ENCODE measurements around the gene LRMDA. TPM values are rescaled to one million over a fixed set of nuclear protein-coding genes. Genes with fewer than 3 reads are reported as not detected.

The LRMDA gene
- polyA plus RNA-seq, 2 of the 4 experiments (the other 2 are of a cell fraction) = 4.6 to 5.2 TPM

GRCh38 chr10:76177936-76178335, 746.5 kb downstream of the LRMDA start:
- POLR2A ChIA-PET = no interaction called here
- WGBS (ENCODE audit: missing lambda C conversion rate) = 93% methylated on average over 2 of the region's 2 CpGs
- CTCF ChIA-PET = interaction anchor here (0.7 to 1.1 kb wide), 2 partner anchors 37 to 110 kb away, joined by 3 read pairs; no protein-coding TSS in a partner anchor
- no peak overlapping the region for H3K4me3 ChIP-seq
- ATAC-seq (no peak), DNase-seq (ENCODE audit: low read depth in 1 of 2, low spot score in 1 of 2) (no peak), FAIRE-seq (no peak)
- no peaks in the 10 kb centered on the region for H3K9me3 ChIP-seq
- H3K4me2 ChIP-seq = no peak overlapping the region
- H3K27ac ChIP-seq = no peak overlapping the region
- no peak for TF ChIP-seq RAD21 (conservative IDR thresholded peaks at IDR 0.05 in 1 of 2, IDR thresholded peaks at IDR 0.05 in 1 of 2)
- TF ChIP-seq KDM1A (IDR thresholded peaks at IDR 0.05; ENCODE audit: low read depth) = no peak
- no peak for TF ChIP-seq ZC3H11A (IDR thresholded peaks at IDR 0.05)
- no peak for TF ChIP-seq PHF8 (IDR thresholded peaks at IDR 0.05; ENCODE audit: borderline replicate concordance, low read depth)
- no peak for TF ChIP-seq E2F6 (IDR thresholded peaks at IDR 0.05; ENCODE audit: borderline replicate concordance, low read depth)
- TF ChIP-seq SREBF2 (IDR thresholded peaks at IDR 0.05) = no peak
- no peak for TF ChIP-seq RCOR1 (IDR thresholded peaks at IDR 0.05; ENCODE audit: low read depth, low read length)
- no peak for TF ChIP-seq BHLHE40 (IDR thresholded peaks at IDR 0.05; ENCODE audit: low read depth, low read length)
- TF ChIP-seq ZNF302 (CRISPR knock-in tag; IDR thresholded peaks at IDR 0.05) = no peak
- TF ChIP-seq KDM5A (IDR thresholded peaks at IDR 0.05) = no peak
- TF ChIP-seq EHF (CRISPR knock-in tag; IDR thresholded peaks at IDR 0.05) = no peak
- no peak for TF ChIP-seq FOSL2 (IDR thresholded peaks at IDR 0.05)
- no peak for TF ChIP-seq FOSL2 (CRISPR knock-in tag; IDR thresholded peaks at IDR 0.05)
- no peak for TF ChIP-seq HEYL (CRISPR knock-in tag; IDR thresholded peaks at IDR 0.05)
- no peak for TF ChIP-seq MAFK (IDR thresholded peaks at IDR 0.05; ENCODE audit: partially characterized antibody)
- no peak for TF ChIP-seq HOXB5 (CRISPR knock-in tag; IDR thresholded peaks at IDR 0.05)
- no peaks in the 10 kb centered on the region for H3K4me1 ChIP-seq

DNA sequence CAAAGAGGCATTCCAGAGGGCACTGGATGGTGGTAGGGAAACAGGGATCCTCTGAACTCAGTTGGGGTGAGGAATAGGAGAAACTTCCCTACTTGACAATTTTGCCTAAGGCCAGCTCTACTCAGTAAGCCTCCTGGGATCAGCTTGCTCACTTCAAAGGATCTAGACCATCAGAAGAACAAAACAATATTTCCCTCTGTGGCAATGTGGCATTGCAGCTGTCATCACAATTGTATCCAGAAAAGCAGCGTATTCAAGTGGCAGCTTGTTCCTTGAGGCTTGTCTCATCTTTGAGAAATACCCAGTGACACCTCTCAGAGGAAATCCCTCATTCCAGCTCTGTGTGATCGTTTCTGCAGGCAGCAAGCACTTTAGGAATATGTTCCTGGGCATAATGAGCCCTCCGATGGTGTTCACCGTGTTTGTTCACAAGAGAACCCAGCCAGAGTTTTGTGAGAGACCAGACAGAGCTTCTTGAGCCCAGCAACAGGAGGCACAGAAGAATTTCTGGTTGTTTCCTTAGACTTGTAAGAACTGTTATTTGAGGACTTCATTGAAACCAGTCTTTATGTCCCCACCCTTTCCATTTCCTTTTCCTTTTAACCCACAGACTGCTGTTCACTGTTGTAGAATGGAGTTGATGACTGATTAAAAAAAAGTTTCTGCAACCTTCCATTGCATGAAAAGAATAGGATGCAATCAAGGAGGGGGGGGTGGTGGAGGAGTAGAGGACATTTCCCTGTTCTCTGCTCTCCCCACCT, 747.3 kb downstream of the LRMDA start:
- FAIRE-seq (no peak), DNase-seq (ENCODE audit: low read depth in 1 of 2, low spot score in 1 of 2) (no peak), ATAC-seq (no peak)
- H3K9me3 ChIP-seq = no peaks in the 10 kb centered on the region
- H3K4me3 ChIP-seq = no peak overlapping the region
- H3K4me1 ChIP-seq = no peaks in the 10 kb centered on the region
- WGBS (ENCODE audit: missing lambda C conversion rate) = 42% methylated on average over 4 of the region's 4 CpGs
- H3K27ac ChIP-seq = no peak overlapping the region
- ChIA-PET CTCF (no interaction called here), POLR2A (no interaction called here)
- no peak overlapping the region for H3K4me2 ChIP-seq
- no peak for TF ChIP-seq CBX2 (IDR thresholded peaks at IDR 0.05; ENCODE audit: borderline replicate concordance, low read depth)
- TF ChIP-seq SREBF2 (IDR thresholded peaks at IDR 0.05) = no peak

GRCh38 chr10:76179806-76180205, 748.4 kb downstream of the LRMDA start:
- WGBS (ENCODE audit: missing lambda C conversion rate) = 37% methylated on average over 5 of the region's 5 CpGs
- CTCF ChIA-PET = no interaction called here

GRCh38 chr10:76184647-76185046, 753.2 kb downstream of the LRMDA start:
- POLR2A ChIA-PET = no interaction called here
- FAIRE-seq = no peak
- H3K4me3 ChIP-seq = no peak overlapping the region
- TF ChIP-seq, protein P1, sequence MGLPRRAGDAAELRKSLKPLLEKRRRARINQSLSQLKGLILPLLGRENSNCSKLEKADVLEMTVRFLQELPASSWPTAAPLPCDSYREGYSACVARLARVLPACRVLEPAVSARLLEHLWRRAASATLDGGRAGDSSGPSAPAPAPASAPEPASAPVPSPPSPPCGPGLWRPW (IDR thresholded peaks at IDR 0.05) = no peak
- TF ChIP-seq KDM5A (IDR thresholded peaks at IDR 0.05) = no peak
- no peak for TF ChIP-seq FOSL2 (IDR thresholded peaks at IDR 0.05)
- no peak for TF ChIP-seq FOSL2 (CRISPR knock-in tag; IDR thresholded peaks at IDR 0.05)
- no peak for TF ChIP-seq SREBF2 (IDR thresholded peaks at IDR 0.05)
- no peak for TF ChIP-seq MAZ (IDR thresholded peaks at IDR 0.05; ENCODE audit: borderline replicate concordance, low read depth, low read length)
- TF ChIP-seq HOXA7 (CRISPR knock-in tag; IDR thresholded peaks at IDR 0.05) = no peak
- TF ChIP-seq ESRRA (IDR thresholded peaks at IDR 0.05; ENCODE audit: borderline replicate concordance, low read length) = no peak
- TF ChIP-seq BHLHE40 (IDR thresholded peaks at IDR 0.05; ENCODE audit: low read depth, low read length) = no peak
- no peak for TF ChIP-seq KDM1A (IDR thresholded peaks at IDR 0.05; ENCODE audit: low read depth)
- no peak for TF ChIP-seq ZC3H11A (IDR thresholded peaks at IDR 0.05)
- TF ChIP-seq NPAS2 (CRISPR knock-in tag; IDR thresholded peaks at IDR 0.05; ENCODE audit: borderline replicate concordance) = no peak
- TF ChIP-seq MAX (IDR thresholded peaks at IDR 0.05) = no peak
- TF ChIP-seq CHD4 (IDR thresholded peaks at IDR 0.05; ENCODE audit: borderline replicate concordance) = no peak
- no peak for TF ChIP-seq EHF (CRISPR knock-in tag; IDR thresholded peaks at IDR 0.05)
- no peak for TF ChIP-seq HOXB13 (CRISPR knock-in tag; IDR thresholded peaks at IDR 0.05; ENCODE audit: low read depth)
- TF ChIP-seq ZFP36 (IDR thresholded peaks at IDR 0.05; ENCODE audit: borderline replicate concordance, partially characterized antibody) = no peak
- TF ChIP-seq HOXB5 (CRISPR knock-in tag; IDR thresholded peaks at IDR 0.05) = no peak
- TF ChIP-seq POLR2AphosphoS2 (conservative IDR thresholded peaks at IDR 0.05; ENCODE audit: low read length) = no peak

More at GRCh38 chr10:76179806-76180205, 748.4 kb downstream of the LRMDA start:
- no peak for ATAC-seq
- FAIRE-seq = no peak
- no peak for TF ChIP-seq NR3C1 (IDR thresholded peaks at IDR 0.05)
- TF ChIP-seq GATA3 (IDR thresholded peaks at IDR 0.05; ENCODE audit: borderline replicate concordance) = no peak
- TF ChIP-seq SREBF2 (IDR thresholded peaks at IDR 0.05) = no peak
- TF ChIP-seq POLR2AphosphoS2 (conservative IDR thresholded peaks at IDR 0.05; ENCODE audit: low read length) = no peak
- no peak for TF ChIP-seq BHLHE40 (IDR thresholded peaks at IDR 0.05; ENCODE audit: low read depth, low read length)
- TF ChIP-seq FOXS1 (CRISPR knock-in tag; IDR thresholded peaks at IDR 0.05) = no peak
- no peak for TF ChIP-seq JUN (IDR thresholded peaks at IDR 0.05)
- no peak for TF ChIP-seq CBX2 (IDR thresholded peaks at IDR 0.05; ENCODE audit: borderline replicate concordance, low read depth)
- TF ChIP-seq CHD4 (IDR thresholded peaks at IDR 0.05; ENCODE audit: borderline replicate concordance) = no peak
- no peak for TF ChIP-seq NFE2L2 (conservative IDR thresholded peaks at IDR 0.05; ENCODE audit: low read length)
- no peak for TF ChIP-seq PHF8 (IDR thresholded peaks at IDR 0.05; ENCODE audit: borderline replicate concordance, low read depth)
- no peak for TF ChIP-seq CBX8 (IDR thresholded peaks at IDR 0.05)
- Histone ChIP-seq H3K4me2 (no peak overlapping the region), H3K27ac (no peak overlapping the region), H3K9me3 (no peaks in the 10 kb centered on the region), H3K4me1 (no peaks in the 10 kb centered on the region), H3K4me3 (no peak overlapping the region)
- POLR2A ChIA-PET = no interaction called here
- no peak for DNase-seq (ENCODE audit: low read depth in 1 of 2, low spot score in 1 of 2)

More at GRCh38 chr10:76184647-76185046, 753.2 kb downstream of the LRMDA start:
- Histone ChIP-seq H3K4me1 (no peaks in the 10 kb centered on the region), H3K9me3 (no peaks in the 10 kb centered on the region), H3K4me2 (no peak overlapping the region), H3K27ac (no peak overlapping the region)
- DNase-seq (ENCODE audit: low read depth in 1 of 2, low spot score in 1 of 2) = no peak
- no peak for ATAC-seq
- WGBS (ENCODE audit: missing lambda C conversion rate) = 68% methylated on average over 5 of the region's 5 CpGs
- CTCF ChIA-PET = no interaction called here

Measured in A549 (cell line).